Gastrocnemius medialis (tissue), 4 donors: ENCODE data around the gene CARD16.

Source experiments
- POLR2A ChIP-seq, 2 donors: fragments of 450-650 bp; IDR thresholded peaks; one replicate each; pipeline ENCODE4 v1.6.1; 2017; ENCODE audit warnings: antibody characterized with exemption in 2 of 2, mild to moderate bottlenecking in 2 of 2, moderate library complexity in 2 of 2
- TF ChIP-seq, protein P1 (sequence below), 5 experiments: fragments of 450-650 bp in 3 of 5; fragments of 200-600 bp in 2 of 5; sonication (generic) in 2 of 5; IDR thresholded peaks in 4 of 5; conservative IDR thresholded peaks in 1 of 5; 1 replicate in 4 of 5; 2 replicates in 1 of 5; pipeline ENCODE4 v1.5.1; 2016 to 2019; ENCODE audit warnings: antibody characterized with exemption in 5 of 5, mild to moderate bottlenecking in 3 of 5, moderate library complexity in 3 of 5

DNA sequence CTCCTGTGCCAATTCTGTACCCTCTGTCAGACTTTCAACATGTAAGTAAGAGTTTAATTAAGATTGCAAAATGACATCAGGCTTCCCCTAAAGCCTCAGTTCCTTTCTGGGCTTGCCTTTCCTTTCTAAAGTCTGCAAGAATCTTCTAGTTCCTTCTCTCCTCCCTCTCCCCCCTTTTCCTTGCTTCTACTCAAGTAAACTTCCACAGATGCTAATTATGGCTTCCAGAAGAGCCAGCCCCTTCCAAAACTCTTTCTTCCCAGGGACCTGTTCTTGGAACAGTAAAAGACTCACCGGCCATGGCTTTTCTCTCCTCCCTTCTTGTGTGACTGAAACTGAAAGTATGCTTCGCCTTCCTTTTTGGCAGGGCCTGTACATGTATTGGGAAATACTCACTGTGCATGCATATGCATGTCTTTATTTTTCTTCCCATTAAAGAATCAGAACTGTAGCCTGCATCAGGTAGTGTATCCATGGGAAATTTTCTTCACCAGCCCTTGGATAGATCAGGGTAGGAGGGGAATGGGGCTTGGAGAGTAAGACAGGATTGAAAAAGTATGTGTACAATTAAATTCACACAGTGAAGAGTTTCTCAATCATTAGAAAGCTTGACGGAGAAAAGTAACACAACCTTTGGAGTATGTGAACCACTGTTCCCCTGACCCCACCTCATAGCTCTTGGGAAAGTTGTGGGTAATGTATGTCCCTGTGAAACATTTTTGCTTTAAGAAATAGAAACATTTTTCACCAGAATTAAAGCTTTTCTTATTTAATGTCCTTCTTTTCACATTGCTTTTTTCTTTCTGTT is 10.1 kb downstream of the CARD16 start, which contains the start of gene CASP1:
- TF ChIP-seq, protein P1, sequence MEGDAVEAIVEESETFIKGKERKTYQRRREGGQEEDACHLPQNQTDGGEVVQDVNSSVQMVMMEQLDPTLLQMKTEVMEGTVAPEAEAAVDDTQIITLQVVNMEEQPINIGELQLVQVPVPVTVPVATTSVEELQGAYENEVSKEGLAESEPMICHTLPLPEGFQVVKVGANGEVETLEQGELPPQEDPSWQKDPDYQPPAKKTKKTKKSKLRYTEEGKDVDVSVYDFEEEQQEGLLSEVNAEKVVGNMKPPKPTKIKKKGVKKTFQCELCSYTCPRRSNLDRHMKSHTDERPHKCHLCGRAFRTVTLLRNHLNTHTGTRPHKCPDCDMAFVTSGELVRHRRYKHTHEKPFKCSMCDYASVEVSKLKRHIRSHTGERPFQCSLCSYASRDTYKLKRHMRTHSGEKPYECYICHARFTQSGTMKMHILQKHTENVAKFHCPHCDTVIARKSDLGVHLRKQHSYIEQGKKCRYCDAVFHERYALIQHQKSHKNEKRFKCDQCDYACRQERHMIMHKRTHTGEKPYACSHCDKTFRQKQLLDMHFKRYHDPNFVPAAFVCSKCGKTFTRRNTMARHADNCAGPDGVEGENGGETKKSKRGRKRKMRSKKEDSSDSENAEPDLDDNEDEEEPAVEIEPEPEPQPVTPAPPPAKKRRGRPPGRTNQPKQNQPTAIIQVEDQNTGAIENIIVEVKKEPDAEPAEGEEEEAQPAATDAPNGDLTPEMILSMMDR (IDR thresholded peaks at IDR 0.05 in 4 of 5, conservative IDR thresholded peaks at IDR 0.05 in 1 of 5): no peak
- peak in 1 of 2 donors; percentile 26 for TF ChIP-seq POLR2A (IDR thresholded peaks at IDR 0.05)
